IPS-11a (cell line): ENCODE data around the gene POU4F3.

Source experiments
- H3K4me3 ChIP-seq: one replicate; pipeline ENCODE4 v1.5.1; 2013; ENCODE audit warnings: low read depth, low read length, control low read depth

Gene POU4F3

DNA sequence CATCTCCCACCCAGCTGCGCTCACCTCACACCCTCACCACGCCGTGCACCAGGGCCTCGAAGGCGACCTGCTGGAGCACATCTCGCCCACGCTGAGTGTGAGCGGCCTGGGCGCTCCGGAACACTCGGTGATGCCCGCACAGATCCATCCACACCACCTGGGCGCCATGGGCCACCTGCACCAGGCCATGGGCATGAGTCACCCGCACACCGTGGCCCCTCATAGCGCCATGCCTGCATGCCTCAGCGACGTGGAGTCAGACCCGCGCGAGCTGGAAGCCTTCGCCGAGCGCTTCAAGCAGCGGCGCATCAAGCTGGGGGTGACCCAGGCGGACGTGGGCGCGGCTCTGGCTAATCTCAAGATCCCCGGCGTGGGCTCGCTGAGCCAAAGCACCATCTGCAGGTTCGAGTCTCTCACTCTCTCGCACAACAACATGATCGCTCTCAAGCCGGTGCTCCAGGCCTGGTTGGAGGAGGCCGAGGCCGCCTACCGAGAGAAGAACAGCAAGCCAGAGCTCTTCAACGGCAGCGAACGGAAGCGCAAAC, 1.1 kb downstream of the POU4F3 start:
- H3K4me3 ChIP-seq, result no peak overlapping the region

DNA sequence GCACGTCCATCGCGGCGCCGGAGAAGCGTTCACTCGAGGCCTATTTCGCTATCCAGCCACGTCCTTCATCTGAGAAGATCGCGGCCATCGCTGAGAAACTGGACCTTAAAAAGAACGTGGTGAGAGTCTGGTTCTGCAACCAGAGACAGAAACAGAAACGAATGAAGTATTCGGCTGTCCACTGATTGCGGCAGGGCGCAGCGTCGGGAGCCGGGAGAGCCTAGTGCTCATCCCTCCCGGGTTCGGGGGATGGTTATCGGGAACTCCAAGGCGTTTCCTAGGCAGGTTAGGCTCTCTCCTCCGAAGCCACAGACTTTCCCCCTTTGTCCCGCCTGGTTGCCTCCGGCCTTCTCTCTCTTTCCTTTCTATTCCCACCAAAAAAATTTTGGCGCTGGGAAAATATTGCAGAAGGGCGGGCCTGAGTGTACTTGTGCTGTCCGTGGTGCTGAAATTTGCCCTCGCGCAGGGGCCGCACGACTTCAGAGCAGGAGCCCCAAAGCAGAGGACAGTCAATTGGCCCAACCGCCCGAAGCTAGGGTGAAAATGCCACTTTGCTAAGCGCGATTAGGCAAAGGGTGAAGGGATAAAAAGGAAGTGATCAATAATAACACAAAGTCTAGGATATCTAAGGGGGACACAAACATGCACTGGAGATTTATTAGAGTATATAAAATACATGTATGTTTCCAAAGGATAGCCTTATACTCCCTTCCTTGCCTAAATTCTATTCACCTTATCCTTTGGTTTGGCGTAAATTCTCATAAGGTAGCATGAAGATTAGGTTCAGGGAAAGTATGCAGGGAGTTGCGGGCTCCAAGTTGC, 1.8 kb downstream of the POU4F3 start:
- H3K4me3 ChIP-seq, result no peak overlapping the region

DNA sequence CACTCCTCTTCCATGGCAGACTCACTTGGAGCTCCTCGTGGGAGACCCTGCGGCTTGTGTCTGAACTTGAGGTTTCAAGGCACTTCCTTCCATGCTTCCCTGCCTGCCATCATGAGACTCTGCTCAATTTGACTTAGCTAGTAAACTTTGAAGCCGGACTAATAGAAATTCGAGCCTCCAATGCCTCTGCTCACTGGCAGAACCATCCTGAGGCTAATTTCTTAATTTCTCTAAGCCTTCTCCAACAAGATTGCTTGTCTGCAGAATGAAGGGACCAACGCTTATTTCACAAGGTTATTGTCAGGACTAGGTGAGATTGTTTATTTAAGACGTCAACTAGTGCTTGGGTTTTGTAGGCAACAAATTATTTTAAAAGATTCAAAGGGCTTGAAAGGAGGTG, 3.2 kb downstream of the POU4F3 start:
- no peak overlapping the region for H3K4me3 ChIP-seq

DNA sequence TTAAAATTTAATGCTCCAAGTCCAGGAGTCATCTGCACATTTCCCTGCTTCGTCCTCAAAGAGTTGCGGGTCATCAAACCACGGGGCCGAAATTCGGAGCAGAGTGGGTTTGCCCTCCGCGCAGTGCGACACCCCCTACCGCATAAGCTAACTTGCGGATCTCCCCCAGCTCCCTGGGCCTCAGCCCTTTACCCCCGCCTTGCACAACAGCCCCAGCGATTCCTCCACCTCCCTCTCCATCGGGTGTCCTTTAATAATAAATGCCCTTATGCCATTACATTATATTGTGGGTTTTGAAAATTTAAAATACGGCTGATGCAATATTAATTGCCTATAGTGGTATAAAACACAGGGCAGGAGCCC, 3.9 kb downstream of the POU4F3 start:
- no peak overlapping the region for H3K4me3 ChIP-seq

DNA sequence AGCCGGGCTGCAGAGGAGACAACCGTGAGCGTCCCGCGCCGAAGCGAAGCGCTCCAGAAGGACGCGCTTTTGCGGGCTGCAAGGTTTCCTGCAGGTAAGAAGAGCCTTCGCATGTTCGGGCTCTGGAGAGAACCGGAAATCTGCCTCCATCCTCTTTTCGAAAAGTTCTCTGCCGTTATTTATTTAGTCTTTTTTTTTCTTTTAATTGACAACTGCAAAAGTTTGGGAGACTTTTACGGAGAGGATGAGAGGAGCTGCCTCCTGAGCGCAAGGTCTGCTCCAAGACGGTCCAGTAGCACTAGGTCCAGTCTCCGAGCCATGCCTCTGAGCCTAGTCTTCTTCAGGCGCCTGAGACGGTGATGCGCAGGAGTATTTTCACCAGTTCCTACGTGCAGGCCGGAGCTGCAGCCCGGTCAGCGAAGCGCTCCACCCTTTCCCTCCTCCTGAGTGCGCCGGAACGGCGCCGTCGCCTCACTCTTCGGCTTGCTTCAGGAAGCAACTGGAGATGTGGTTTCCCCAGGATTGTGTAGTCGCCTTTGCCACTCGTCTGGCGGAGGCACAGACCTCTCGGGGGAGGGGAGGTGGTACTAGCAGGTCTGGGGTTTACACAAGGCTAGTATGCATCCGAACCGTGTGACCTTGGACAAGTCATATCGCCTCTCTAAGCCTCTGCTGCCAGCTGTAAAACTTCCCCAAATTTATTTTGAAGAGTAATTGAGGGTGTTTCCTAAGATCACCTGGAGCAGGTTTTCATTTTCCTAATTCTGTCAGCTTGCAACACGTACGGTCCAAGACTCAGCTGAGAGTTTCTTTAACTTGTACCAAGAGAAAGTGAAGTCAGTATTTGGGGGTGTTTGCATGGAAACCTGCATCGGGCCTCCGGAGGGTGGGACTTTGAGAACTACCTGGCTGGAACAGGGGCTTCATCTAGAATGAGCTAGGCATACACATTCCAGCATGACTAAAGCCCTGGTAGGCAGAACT, 4.5 kb downstream of the POU4F3 start:
- H3K4me3 ChIP-seq, result no peak overlapping the region

DNA sequence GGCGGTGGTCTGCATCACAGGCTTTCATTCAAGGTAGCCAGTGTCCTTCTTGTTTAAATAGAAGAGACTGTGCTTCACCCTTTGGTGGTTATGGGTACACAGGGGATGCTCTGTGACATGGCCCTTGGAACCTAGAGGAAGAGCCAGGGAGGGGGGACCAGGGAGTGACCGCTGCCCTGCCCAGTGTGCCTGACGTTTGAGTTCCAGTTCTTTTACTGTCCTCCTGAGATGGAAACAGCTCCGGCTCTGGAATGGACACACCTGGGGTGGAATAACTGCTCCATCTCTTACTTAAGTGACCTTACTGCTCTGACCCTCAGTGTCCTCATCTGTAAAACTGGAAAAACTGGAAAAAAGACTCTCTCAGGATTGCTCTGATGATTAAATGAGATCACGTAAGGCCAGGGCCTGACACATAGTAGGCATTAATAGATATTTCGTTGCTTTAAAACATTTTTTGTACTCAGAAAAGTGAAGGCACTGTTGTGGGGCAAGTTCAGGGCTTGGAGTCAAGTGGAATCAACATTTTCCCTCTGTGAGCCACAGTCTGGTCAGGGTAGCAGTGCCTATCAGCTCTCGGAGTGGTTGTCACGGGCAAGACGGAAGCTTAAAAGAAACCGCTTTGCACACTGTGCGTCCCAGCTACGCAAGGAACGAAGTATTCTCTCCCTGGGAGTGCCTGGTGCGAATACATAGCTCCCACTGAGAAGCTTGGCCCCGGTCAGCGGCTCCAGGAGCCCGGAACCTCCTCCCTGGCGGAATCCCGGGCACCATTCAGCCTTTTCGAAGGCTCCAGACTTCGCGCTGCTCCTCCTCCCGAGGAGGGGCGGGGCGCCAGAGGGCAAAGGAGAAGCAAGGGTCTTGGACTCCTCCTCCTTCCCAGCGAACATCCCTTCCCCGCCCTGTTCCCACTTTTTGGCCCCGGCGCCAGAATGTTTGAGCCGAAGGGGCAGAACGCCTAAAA, 5.8 kb downstream of the POU4F3 start:
- no peak overlapping the region for H3K4me3 ChIP-seq

DNA sequence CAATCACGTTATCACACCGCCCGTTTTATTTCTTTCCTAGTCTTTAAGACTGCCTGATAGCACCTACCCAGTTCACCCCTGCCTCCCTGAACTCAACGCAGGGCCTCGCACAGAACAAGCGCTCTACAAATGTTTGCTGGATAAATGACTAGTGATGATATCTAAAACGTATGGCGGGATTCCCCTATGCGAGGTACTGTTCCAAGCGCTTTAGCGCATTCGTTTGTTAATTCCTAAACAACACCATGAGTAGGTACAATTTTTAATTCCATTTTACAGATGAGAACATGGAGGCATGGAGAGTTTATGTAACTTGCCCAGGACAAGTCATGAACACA, 6.6 kb downstream of the POU4F3 start:
- peak overlapping the region; percentile 30 for H3K4me3 ChIP-seq

DNA sequence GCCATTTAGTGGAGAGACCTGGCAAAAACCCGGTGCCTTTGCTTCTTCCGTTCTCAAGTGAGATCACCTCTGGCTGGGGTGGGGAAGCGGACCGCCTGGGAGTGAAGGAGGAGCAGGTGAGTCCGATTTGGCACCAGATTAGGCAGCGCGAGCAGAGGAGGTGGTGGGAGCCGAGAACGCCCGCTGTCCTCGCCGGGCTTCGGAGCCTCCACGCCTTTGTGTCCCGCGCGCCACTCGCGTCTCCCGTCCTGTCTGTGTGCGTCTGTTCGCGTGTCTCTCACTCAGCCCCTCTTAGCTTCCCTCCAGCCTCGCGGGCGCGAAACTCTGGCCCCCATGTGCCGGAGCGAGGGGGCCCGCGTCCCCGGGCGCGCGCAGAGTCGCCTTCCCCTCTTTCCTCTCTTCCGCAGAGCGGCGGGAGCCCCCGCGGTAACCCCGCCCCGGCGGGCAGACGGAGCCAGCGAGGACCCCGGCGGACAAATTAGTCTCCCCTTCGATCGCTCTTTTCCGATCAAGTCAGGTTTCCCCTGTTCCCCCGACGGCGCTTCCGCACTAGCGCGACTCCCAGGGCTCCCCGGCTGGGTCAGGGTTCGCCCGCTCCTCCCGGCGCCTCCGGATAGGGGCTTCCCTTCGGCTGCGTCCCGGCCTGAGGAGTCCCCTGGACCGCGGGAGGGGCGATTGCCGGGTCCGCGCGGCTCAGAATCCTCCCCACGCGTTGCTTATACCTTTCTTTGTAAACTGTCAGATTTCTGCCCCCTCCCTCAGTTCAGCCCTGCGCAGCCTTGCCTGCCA, 7.1 kb downstream of the POU4F3 start:
- H3K4me3 ChIP-seq, result peak overlapping the region; percentile 30

DNA sequence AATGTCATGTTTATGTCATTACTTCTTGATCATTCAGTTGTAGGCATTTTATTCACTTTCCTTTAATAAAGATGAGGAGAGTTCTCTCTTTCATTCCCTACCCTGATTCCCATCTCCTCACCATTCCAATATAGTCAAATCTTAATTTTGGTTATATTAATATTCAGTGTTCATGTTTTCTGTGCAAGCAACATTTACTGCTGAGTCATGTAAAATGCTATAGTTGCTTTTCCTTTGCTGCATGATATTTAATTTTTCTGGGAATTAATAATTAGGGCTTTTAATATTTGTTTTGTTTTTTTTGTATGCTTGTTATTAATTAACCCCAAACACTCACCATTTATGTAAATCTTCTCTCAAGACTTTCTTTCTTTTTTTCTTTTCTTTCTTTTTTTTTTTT, 18.5 kb downstream of the POU4F3 start:
- H3K4me3 ChIP-seq, result no peak overlapping the region

DNA sequence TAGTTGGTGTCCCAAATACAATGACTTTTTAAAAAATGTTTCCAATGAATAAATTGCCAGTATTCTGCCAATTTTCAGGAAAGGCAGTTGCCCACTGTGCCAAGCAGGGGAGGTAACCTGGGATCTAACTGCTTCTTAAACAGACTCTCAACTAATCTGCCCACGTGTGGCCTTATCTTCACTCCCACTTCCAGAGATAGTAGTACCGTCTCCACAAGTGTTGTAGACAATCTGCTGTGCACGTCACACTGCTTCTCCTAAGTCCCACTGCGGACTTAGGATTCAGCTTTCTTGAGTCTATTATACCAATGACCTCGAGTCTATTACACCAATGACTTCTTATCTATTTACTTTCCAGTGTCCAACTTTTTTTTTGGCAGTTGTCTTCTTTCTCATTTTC, 21.2 kb downstream of the POU4F3 start:
- no peak overlapping the region for H3K4me3 ChIP-seq

DNA sequence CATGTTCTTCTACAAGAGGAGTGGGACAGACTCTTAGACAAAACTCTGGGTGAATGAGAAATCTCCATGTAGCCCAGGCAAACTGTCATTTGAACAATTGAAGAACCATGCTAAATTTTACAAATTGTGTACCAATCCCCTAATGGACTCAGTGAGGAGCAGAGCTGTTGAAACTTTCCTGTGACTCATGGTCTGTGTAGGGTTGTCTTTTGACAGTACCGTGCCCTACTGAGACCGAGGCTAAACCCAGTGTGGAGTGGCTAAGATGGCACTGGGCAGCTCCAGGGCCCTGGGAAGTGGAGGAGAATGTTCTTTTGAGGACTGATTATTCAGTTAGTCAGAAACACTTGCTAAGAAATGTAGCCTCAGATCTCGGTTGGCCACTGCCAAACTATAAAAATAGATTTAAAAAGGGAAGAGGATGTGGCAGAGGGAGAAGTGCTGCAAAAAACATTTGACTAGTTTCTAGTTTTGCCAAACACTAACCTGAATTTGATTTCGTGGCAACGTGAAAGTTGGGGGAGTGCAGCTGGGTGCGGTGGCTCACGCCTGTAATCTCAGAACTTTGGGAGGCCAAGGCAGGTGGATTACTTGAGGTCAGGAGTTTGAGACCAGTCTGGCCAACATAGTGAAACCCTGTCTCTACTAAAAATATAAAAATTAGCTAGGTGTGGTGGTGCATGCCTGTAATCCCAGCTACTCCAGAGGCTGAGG, 24.7 kb downstream of the POU4F3 start:
- H3K4me3 ChIP-seq, result no peak overlapping the region

DNA sequence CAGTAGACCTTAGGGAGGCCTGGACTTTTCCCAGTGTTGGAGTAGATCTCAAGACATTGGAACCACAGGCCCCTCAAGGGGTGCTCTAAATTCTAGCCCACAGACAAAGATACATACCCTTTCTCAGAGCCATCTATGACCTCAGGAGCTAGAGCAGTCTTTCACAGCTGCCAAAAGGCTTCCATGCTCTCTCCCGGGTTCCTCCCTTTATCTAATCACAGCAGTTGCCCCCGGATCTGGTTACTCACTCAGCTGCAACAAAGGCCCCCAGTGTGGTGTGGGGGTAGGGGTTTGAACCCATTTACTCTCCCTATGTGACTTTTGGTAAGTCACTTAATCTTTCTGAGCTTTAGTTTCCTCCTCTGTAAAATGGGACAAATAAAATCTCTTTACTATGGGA, 27.0 kb downstream of the POU4F3 start:
- no peak overlapping the region for H3K4me3 ChIP-seq

DNA sequence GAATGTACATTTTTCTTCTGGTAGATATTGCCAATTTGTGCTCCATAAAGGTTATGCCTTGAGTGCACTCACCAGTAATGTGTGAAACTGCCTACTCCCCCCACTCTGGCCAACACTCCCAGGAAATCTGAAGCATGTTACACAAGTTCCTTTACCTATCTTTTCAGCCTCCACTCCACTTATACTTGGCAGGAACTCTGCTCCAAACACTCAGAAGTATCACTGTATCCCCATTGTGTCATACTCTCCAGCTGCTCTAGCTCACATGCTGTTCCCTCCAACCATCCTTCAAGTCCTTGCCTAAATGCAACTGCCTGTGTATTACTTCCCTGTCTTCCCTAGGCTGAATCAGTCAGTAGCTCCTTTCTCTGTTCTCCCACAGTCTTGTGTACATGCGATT, 28.3 kb downstream of the POU4F3 start:
- no peak overlapping the region for H3K4me3 ChIP-seq

DNA sequence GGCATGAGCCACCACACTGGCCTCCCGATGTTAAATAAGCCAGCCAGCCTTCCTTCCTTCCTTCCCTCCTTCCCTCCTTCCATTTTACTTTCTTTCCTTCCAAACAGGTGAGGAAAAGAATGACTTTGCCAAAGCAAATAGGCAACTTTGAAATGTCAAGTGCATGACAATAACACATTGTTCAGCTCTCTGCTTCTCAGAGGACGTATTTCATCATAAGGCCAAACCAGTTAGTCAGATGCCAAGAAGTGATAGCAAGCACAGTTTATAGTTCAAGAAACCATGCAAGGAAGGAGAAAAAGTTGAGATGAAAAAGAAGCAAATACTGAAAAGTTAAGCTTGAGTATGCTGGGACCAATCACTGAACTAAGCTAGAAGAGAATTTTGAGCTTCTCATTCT, 29.5 kb downstream of the POU4F3 start:
- H3K4me3 ChIP-seq, result no peak overlapping the region

DNA sequence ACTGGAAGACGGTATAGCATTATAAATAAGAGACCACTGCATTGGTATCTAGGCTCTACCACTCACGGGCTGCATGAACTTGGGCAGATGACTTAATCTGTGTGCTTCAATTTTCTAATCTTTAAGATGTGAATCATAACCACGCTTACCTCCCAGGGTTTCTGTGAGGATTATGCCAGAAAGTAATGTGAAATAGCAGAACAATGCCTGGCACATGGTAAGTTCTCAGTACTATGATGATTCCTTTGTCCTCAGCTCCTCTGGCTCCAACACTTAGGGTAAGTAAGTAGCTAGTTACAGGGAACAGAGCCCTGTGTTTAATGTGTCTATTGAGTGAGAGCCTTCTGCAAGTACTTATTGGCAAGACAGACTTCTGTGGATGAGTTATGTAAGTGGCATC, 31.1 kb downstream of the POU4F3 start:
- H3K4me3 ChIP-seq, result no peak overlapping the region

DNA sequence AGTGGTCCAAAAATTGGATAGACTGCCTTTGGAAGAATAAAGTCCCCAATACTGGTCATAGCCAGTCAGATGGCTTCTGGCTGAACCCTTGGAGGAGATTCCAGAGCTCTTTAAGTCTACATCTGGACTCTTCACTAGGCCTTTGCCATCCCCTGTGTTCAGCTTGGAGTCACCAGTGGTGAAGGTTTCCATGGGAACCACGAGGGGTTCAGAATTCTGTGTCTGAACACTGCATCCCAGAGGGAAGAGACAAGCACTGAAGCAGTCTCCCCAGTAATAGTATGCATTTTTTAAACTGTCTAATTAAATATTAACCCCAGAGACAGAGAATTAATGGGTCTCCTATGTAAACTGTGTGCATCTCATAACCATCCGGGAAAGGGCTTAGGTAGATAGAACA, 38.2 kb downstream of the POU4F3 start:
- no peak overlapping the region for H3K4me3 ChIP-seq

DNA sequence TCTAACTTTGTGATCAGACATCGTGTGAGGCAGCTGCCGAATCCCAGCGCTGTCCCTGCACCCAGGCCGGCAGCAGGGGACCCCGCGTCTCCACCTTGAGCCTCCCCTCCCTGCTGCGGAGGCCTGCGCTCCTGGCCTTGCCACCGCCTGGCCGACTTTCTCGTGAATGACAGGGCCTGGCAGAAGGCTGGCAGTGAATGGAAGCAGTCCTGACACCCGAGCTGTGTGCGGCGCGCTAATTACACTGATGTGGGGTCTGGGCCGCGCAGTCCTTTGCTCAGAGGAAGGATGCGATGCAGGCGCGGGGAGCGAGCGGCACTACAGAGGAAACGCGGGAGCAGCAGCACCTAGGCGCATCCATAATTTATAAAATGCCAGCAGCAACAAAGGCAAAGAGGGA, 40.3 kb downstream of the POU4F3 start:
- no peak overlapping the region for H3K4me3 ChIP-seq

DNA sequence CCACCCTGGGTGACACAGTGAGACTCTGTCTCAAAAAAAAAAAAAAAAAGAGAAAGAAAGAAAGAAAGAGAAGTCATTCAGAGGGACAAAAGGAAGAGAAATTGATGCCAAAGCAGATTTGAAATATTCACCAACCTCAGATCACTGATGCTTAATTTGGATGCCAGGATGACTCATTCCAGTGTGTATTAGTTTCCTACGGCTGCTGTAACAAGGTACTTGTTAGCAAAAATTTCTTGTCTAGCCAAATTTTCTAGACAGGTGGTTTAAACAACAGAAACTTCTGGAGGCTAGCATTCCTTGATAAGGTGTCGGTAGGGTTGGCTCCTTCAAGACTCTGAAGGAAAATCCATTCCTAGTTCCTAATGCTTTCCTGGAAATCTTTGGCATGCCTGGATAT, 42.1 kb downstream of the POU4F3 start:
- H3K4me3 ChIP-seq, result no peak overlapping the region

DNA sequence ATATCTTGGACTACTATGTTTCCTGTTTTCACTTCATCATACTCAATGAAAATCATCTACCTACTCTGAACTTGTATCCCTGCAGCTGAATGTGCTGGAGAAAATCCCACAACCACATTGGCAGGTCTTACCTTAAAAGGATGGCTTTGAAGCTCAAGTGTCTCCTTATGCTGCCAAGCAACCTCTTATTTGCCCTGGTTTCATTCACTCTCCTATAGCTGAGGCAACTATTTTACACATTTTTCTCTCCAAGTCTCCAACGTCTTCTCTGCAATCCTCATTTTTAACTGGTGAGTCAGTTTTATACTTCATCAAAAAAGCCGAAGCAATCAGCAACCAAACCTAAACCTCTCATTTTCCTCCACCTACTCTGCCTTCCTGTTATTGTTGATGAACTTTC, 49.7 kb downstream of the POU4F3 start:
- H3K4me3 ChIP-seq, result no peak overlapping the region
